Testis (tissue), 3 donors: Measurements from ENCODE around the gene GRID1. TPM values are rescaled to one million over a fixed set of nuclear protein-coding genes. Genes with fewer than 3 reads are reported as not detected.

ENCODE experiments used
- DNase-seq: peaks from one replicate; pipeline ENCODE4 v3.0.0-alpha.2; 2019
- H3K27ac ChIP-seq, 2 donors: fragments of 200-600 bp; sonication (generic); one replicate each; pipeline ENCODE4 v1.5.1; 2019
- H3K27me3 ChIP-seq: fragments of 200-600 bp; sonication (generic); one replicate; pipeline ENCODE4 v1.5.1; 2019
- H3K36me3 ChIP-seq: fragments of 200-600 bp; sonication (generic); one replicate; pipeline ENCODE4 v1.5.1; 2017; ENCODE audit warnings: low read depth; ENCODE audit errors: missing control alignments
- H3K4me1 ChIP-seq: fragments of 200-600 bp; sonication (generic); one replicate; pipeline ENCODE4 v1.5.1; 2019
- H3K4me3 ChIP-seq, 2 donors: fragments of 200-600 bp; sonication (generic); one replicate each; pipeline ENCODE4 v1.5.1; 2017 to 2019
- H3K9me3 ChIP-seq: fragments of 200-600 bp; sonication (generic); one replicate; pipeline ENCODE4 v1.5.1; 2017
- CTCF ChIP-seq, 3 experiments: fragments of 450-650 bp in 2 of 3; fragments of 200-600 bp in 1 of 3; sonication (generic) in 1 of 3; IDR thresholded peaks; one replicate each; pipeline ENCODE4 v1.5.1; 2016 to 2019; ENCODE audit warnings: antibody characterized with exemption in 3 of 3, mild to moderate bottlenecking in 2 of 3, moderate library complexity in 1 of 3
- POLR2A ChIP-seq: fragments of 450-650 bp; IDR thresholded peaks from one replicate; pipeline ENCODE4 v1.6.1; 2017; ENCODE audit warnings: antibody characterized with exemption, mild to moderate bottlenecking, moderate library complexity
- WGBS, 2 donors: methylation state at CpG; one replicate each; pipeline ENCODE4 v1.1.5; 2018; 5-methylcytosine and 5-hydroxymethylcytosine counted together
- intact Hi-C: fragments of 100-400 bp; cut with DNase I; formaldehyde crosslinking; loops from one replicate; pipeline ENCODE4 v1.15.1; 2023; ENCODE audit warnings: low total_unique reads
- polyA plus RNA-seq: library from polyadenylated mRNA; stranded (reverse); fragments of 350-450 nt; fragmentation: Illumina TruSeq; extraction: RNeasy Lipid Tissue Mini Kit (QIAGEN cat#74804); gene quantifications from one replicate; pipeline ENCODE4 v1.2.3, GENCODE V29; 2014; ENCODE audit warnings: low read depth, low replicate concordance; ENCODE audit not compliant: insufficient read depth
- total RNA-seq, 2 donors: library from RNA; depleted of rRNA; stranded (reverse); fragments of >200 nt; gene quantifications; one replicate each; pipeline ENCODE4 v1.2.3, GENCODE V29; 2016

GRID1 gene
- total and polyA plus RNA-seq, 3 donors from 2014 or later, result 7.4 to 16.7 (median 8.1) TPM

DNA sequence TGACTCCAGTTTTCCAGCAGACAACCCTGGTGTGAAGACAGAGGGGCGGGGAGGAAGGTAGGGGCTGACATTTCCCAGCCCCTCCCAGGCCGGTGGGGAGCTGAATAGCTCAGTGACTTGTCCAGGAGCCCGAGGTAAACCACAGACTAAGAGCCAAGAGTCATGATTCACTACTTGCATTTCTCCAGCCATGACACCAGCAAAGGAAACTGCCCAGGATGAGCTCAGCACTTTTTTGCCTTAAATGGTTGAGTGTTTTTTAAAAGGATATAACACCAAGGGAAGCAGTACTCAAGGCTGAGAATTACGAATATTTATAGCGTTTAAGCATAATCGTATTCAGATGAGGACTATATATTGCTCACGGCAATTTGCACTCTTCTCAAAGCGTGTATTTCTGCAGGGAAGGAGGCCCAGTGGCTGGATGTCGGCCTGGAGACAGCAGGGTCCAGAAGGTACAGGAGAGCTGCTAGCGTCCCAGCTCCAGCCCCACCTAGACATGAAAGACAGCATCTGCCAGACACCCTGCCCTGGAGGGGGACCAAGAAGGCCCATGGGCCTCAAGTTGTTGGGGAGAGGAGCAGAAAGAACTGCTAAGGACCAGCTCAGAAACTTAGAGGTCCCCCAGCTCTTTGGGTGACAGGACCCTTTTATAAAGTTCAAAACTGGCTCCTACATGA, 141.4 kb downstream of the GRID1 start:
- no peaks in the 10 kb centered on the region for H3K27me3 ChIP-seq
- H3K27ac ChIP-seq, result no peak overlapping the region
- no peak overlapping the region for H3K4me3 ChIP-seq
- H3K36me3 ChIP-seq, result no peaks in the 10 kb centered on the region
- no peak for TF ChIP-seq POLR2A
- TF ChIP-seq CTCF (IDR thresholded peaks at IDR 0.05), result no peak
- WGBS, 2 donors, result 59 to 78% methylated on average over 10 of the region's 10 CpGs
- intact Hi-C loops, result no loop called here
- DNase-seq, result no peak
- no peaks in the 10 kb centered on the region for H3K9me3 ChIP-seq
- no peaks in the 10 kb centered on the region for H3K4me1 ChIP-seq

GRCh38 chr10:86224354-86225102, 142.1 kb downstream of the GRID1 start:
- H3K9me3 ChIP-seq, result no peaks in the 10 kb centered on the region
- WGBS, 2 donors, result 85 to 87% methylated on average over 8 of the region's 8 CpGs
- no peak for TF ChIP-seq POLR2A
- no peak for TF ChIP-seq CTCF (IDR thresholded peaks at IDR 0.05)
- no peak overlapping the region for H3K4me3 ChIP-seq
- no peak overlapping the region for H3K27ac ChIP-seq
- H3K27me3 ChIP-seq, result no peaks in the 10 kb centered on the region
- DNase-seq, result no peak
- H3K4me1 ChIP-seq, result no peaks in the 10 kb centered on the region
- no peaks in the 10 kb centered on the region for H3K36me3 ChIP-seq
- intact Hi-C loops, result no loop called here

DNA sequence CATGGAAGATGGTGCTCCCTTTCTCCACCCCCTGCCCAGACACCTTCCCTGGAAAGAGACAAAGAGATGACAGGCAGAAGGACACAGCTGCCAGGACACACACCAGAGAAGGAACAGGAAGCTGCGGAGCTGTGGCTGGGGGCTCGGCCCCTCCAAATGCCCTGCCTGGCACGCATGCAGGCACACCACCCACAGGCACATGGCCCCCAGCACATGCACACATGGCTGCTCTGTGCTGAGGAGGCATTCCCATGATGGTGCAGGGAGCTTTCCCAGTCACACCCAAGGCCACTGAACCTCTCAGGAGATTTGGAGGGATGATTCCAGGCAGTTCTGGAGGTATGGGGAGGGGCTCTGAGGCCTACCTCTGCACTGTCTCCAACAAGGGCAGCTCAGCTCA, 143.3 kb downstream of the GRID1 start:
- WGBS, 2 donors, result 93 to 100% methylated on average over 1 to 3 of the region's 3 CpGs
- intact Hi-C loops, result no loop called here
- TF ChIP-seq POLR2A (no peak), CTCF (IDR thresholded peaks at IDR 0.05) (no peak)
- H3K27ac ChIP-seq, result no peak overlapping the region
- H3K4me3 ChIP-seq, result no peak overlapping the region
- H3K36me3 ChIP-seq, result no peaks in the 10 kb centered on the region
- DNase-seq, result no peak
- H3K9me3 ChIP-seq, result no peaks in the 10 kb centered on the region
- no peaks in the 10 kb centered on the region for H3K27me3 ChIP-seq
- no peaks in the 10 kb centered on the region for H3K4me1 ChIP-seq

- Histone ChIP-seq H3K9me3 (no peaks in the 10 kb centered on the region), H3K36me3 (no peaks in the 10 kb centered on the region), H3K4me1 (no peaks in the 10 kb centered on the region), H3K27ac (no peak overlapping the region), H3K27me3 (no peaks in the 10 kb centered on the region), H3K4me3 (no peak overlapping the region)
- TF ChIP-seq CTCF (IDR thresholded peaks at IDR 0.05) (no peak), POLR2A (no peak)
- DNase-seq, result no peak
- 94% methylated on average over 3 of the region's 3 CpGs; no CpG with 5 or more reads in 1 of the 2 donors for WGBS, 2 donors
- intact Hi-C loops, result no loop called here
These were observed 143.9 kb downstream of the GRID1 start for GRCh38 chr10:86222687-86223086.
